Neural cell (in vitro differentiated cells): ENCODE results near the gene LZIC. TPM values are rescaled to one million over a fixed set of nuclear protein-coding genes. Genes with fewer than 3 reads are reported as not detected.

Experiments used
- H2AFZ ChIP-seq: fragments of 200-600, 300-800 bp; sonication (generic), shearing (Covaris generic); 2 replicates; pipeline ENCODE4 v1.6.0; 2014; ENCODE audit warnings: low read depth, mild to moderate bottlenecking, antibody characterized with exemption, low read length, moderate library complexity
- H3F3A ChIP-seq: fragments of 200-600 bp; shearing (Covaris generic); 2 replicates; pipeline ENCODE4 v1.6.1; 2016; ENCODE audit warnings: mild to moderate bottlenecking, moderate library complexity, mixed read lengths, antibody characterized with exemption, low read length; ENCODE audit not compliant: insufficient read depth, poor library complexity, severe bottlenecking
- H3K27ac ChIP-seq: fragments of 200-600, 300-800 bp; sonication (generic), shearing (Covaris generic); 2 replicates; pipeline ENCODE4 v1.5.1; 2014; ENCODE audit warnings: mild to moderate bottlenecking, low read length, moderate library complexity
- H3K27me3 ChIP-seq: fragments of 300-800, 200-600 bp; sonication (generic), shearing (Covaris generic); 2 replicates; pipeline ENCODE4 v1.6.0; 2014; ENCODE audit warnings: mild to moderate bottlenecking, low read depth, low read length, moderate library complexity; ENCODE audit not compliant: insufficient read depth
- H3K36me3 ChIP-seq: fragments of 300-800, 200-600 bp; sonication (generic), shearing (Covaris generic); 2 replicates; pipeline ENCODE4 v1.5.1; 2014; ENCODE audit warnings: mild to moderate bottlenecking, antibody characterized with exemption, low read length, moderate library complexity; ENCODE audit not compliant: insufficient read depth
- H3K4me2 ChIP-seq: fragments of 300-800, 200-600 bp; sonication (generic), shearing (Covaris generic); 2 replicates; pipeline ENCODE4 v1.6.0; 2014; ENCODE audit warnings: mild to moderate bottlenecking, low read length
- H3K4me3 ChIP-seq: fragments of 300-800, 200-600 bp; sonication (generic), shearing (Covaris generic); 2 replicates; pipeline ENCODE4 v1.5.1; 2014; ENCODE audit warnings: mild to moderate bottlenecking, low read length, moderate library complexity
- H3K79me2 ChIP-seq: fragments of 200-600 bp; shearing (Covaris generic); replicated peaks from 2 replicates; pipeline ENCODE4 v1.6.0; 2014; ENCODE audit warnings: mild to moderate bottlenecking, low read length, moderate library complexity; ENCODE audit not compliant: insufficient read depth
- H3K9ac ChIP-seq: fragments of 300-800, 200-600 bp; sonication (generic), shearing (Covaris generic); 2 replicates; pipeline ENCODE4 v1.6.1; 2016; ENCODE audit warnings: mild to moderate bottlenecking, low read length, mixed read lengths
- H3K9me2 ChIP-seq: fragments of 200-600 bp; shearing (Covaris generic); 2 replicates; pipeline ENCODE4 v1.6.1; 2016; ENCODE audit warnings: mild to moderate bottlenecking, low read length, mixed read lengths; ENCODE audit not compliant: insufficient read depth
- H3K9me3 ChIP-seq: fragments of 200-600, 300-800 bp; sonication (generic), shearing (Covaris generic); 2 replicates; pipeline ENCODE4 v1.6.1; 2016; ENCODE audit warnings: mild to moderate bottlenecking, mixed run types, low read length, moderate library complexity, mixed read lengths
- H4K20me1 ChIP-seq: fragments of 200-600 bp; shearing (Covaris generic); 2 replicates; pipeline ENCODE4 v1.6.1; 2016; ENCODE audit warnings: mild to moderate bottlenecking, mixed run types; ENCODE audit not compliant: insufficient read depth
- EP300 ChIP-seq: fragments of 450-650 bp; conservative IDR thresholded peaks from 2 replicates; pipeline ENCODE4 v1.6.1; 2014; ENCODE audit warnings: antibody characterized with exemption, mild to moderate bottlenecking, moderate library complexity; ENCODE audit not compliant: poor library complexity, severe bottlenecking
- EZH2 ChIP-seq: fragments of 200-600, 300-800 bp; shearing (Covaris generic), sonication (generic); IDR thresholded peaks from 2 replicates; pipeline ENCODE4 v1.6.1; 2014; ENCODE audit warnings: antibody characterized with exemption, low read length, borderline replicate concordance, mild to moderate bottlenecking; ENCODE audit not compliant: insufficient read depth, poor library complexity, severe bottlenecking
- MXI1 ChIP-seq: fragments of 450-650 bp; conservative IDR thresholded peaks from 2 replicates; pipeline ENCODE4 v1.6.1; 2014; ENCODE audit warnings: antibody characterized with exemption, mild to moderate bottlenecking; ENCODE audit not compliant: poor library complexity, severe bottlenecking
- POLR2AphosphoS5 ChIP-seq: IDR thresholded peaks from 2 replicates; pipeline ENCODE4 v1.6.1; 2012
- RAD21 ChIP-seq: fragments of 450-650 bp; conservative IDR thresholded peaks from 2 replicates; pipeline ENCODE4 v1.6.1; 2014; ENCODE audit warnings: antibody characterized with exemption, mild to moderate bottlenecking, moderate library complexity
- SMC3 ChIP-seq: fragments of 450-650 bp; conservative IDR thresholded peaks from 2 replicates; pipeline ENCODE4 v1.6.1; 2014; ENCODE audit warnings: antibody characterized with exemption, mild to moderate bottlenecking, moderate library complexity; ENCODE audit not compliant: poor library complexity
- TAF1 ChIP-seq: IDR thresholded peaks from 2 replicates; pipeline ENCODE4 v1.6.1; 2012; ENCODE audit warnings: low read depth
- polyA plus RNA-seq: library from polyadenylated mRNA; depleted of rRNA; stranded (reverse); fragments of >200 nt; gene quantifications from 2 replicates; pipeline ENCODE4 v1.2.3, GENCODE V29; 2014
- TF ChIP-seq, protein P1 (sequence below): fragments of 450-650 bp; IDR thresholded peaks from 2 replicates; pipeline ENCODE4 v1.5.1; 2014; ENCODE audit warnings: antibody characterized with exemption, mild to moderate bottlenecking, moderate library complexity; ENCODE audit not compliant: poor library complexity, severe bottlenecking
- TF ChIP-seq, protein P2 (sequence below): IDR thresholded peaks from 2 replicates; pipeline ENCODE4 v1.6.1; 2012; ENCODE audit warnings: borderline replicate concordance

The LZIC gene
- polyA plus RNA-seq, 1 donor from 2014 or later = 57.2 TPM

DNA sequence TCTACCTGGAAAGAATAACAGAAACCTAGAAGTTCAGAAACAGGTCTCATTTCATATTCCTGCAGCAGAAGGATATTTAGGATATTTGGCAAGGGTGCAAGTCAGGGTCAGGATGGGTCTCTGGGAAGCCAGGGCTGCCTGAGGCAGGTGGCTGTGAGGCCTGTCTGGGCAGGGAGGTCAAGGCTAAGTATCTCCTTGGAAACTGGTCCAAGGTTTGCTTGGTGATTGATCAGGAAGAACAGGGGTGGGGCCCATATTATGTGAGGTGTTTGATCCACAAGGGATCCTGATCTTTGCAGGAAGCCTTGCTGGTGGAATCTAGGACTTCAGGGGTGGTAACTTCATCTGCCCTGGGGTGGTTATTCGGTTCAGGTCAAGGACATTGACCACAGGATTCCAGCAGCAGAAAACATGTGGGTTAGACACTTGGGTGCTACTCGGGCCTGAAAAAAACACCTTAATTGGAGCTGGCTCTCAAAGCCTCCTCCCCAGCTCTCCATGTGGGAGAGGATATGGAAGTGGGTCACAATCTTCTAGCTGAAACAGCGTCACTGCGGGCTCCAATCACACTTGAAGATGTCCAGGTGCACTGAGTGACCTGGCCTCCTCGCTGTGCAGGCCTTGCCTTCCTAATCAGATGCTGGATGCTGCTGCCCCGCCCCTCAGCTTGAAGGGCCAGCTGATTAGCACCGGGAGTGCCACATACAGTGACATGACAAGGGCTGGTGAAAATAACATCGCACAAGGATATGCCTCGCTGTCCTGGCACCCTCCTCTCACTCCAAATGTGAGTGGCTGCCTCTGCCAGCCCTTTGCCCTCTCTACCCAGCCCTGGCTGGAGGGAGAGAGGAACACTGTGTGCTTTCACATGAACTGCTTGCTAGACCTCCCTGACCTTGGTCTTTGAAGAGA, 41.8 kb downstream of the LZIC start:
- TF ChIP-seq TAF1 = no peak
- H3K9ac ChIP-seq = no peak overlapping the region
- no peaks in the 10 kb centered on the region for H3K27me3 ChIP-seq
- no peaks in the 10 kb centered on the region for H3K9me2 ChIP-seq
- H3K4me2 ChIP-seq = no peak overlapping the region
- no peaks in the 10 kb centered on the region for H3K9me3 ChIP-seq
- H3F3A ChIP-seq = no peaks in the 10 kb centered on the region
- H3K27ac ChIP-seq = no peak overlapping the region
- peaks cover 11% of the 10 kb centered on the region for H3K79me2 ChIP-seq
- no peaks in the 10 kb centered on the region for H3K36me3 ChIP-seq
- H4K20me1 ChIP-seq = no peaks in the 10 kb centered on the region
- H2AFZ ChIP-seq = no peak overlapping the region
- H3K4me3 ChIP-seq = no peak overlapping the region

DNA sequence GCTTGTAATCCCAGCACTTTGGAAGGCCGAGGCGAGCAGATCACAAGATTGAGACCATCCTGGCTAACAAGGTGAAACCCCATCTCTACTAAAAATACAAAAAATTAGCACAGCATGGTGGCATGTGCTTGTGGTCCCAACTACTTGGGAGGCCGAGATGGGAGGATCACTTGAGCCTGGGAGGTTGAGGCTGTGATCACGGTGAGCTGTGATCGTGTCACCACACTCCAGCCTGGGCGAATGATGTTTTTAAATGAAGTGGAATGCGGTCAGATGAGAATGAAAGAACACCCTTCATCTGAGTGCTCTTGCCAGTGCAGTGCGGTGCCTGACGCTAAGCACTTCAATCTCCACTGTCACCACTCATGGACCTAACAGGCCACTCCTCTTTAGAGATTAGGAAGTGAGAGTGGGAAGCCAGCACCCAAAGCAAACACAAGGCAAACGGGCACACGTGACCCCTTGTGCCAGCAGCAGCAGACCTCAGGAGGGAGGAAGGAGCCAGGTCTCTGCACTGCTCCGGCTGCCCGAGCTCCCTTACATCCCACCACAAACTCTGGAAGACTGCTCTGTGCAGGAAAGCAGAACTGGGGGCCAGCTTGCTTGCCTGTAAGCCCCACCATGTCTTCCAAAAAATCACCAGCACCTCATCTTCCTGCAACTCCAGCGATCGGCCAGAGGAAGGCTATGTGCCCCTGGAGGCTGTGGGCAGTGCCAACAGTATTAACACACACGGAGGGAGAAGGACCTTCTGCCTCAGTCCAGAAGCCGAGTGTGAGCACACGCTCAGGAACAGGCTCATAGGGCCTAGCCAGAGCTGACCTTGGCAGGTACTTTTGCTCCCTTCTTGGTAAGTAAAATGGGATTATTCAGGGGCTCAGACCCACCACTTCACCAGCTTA, 42.8 kb downstream of the LZIC start:
- Histone ChIP-seq H3K9me2 (no peaks in the 10 kb centered on the region), H3K27ac (no peak overlapping the region), H4K20me1 (no peaks in the 10 kb centered on the region), H3K9ac (no peak overlapping the region), H3K9me3 (no peaks in the 10 kb centered on the region), H3K36me3 (no peaks in the 10 kb centered on the region), H3K79me2 (peaks cover 7% of the 10 kb centered on the region), H3F3A (no peaks in the 10 kb centered on the region), H3K4me2 (no peak overlapping the region), H2AFZ (no peak overlapping the region), H3K27me3 (no peaks in the 10 kb centered on the region), H3K4me3 (no peak overlapping the region)
- TF ChIP-seq TAF1 = no peak
- TF ChIP-seq MXI1 = no peak
- no peak for TF ChIP-seq POLR2AphosphoS5
- TF ChIP-seq EZH2 = no peak
- TF ChIP-seq RAD21 = no peak
- TF ChIP-seq, protein P1, sequence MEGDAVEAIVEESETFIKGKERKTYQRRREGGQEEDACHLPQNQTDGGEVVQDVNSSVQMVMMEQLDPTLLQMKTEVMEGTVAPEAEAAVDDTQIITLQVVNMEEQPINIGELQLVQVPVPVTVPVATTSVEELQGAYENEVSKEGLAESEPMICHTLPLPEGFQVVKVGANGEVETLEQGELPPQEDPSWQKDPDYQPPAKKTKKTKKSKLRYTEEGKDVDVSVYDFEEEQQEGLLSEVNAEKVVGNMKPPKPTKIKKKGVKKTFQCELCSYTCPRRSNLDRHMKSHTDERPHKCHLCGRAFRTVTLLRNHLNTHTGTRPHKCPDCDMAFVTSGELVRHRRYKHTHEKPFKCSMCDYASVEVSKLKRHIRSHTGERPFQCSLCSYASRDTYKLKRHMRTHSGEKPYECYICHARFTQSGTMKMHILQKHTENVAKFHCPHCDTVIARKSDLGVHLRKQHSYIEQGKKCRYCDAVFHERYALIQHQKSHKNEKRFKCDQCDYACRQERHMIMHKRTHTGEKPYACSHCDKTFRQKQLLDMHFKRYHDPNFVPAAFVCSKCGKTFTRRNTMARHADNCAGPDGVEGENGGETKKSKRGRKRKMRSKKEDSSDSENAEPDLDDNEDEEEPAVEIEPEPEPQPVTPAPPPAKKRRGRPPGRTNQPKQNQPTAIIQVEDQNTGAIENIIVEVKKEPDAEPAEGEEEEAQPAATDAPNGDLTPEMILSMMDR = no peak
- no peak for TF ChIP-seq EP300
- TF ChIP-seq, protein P2, sequence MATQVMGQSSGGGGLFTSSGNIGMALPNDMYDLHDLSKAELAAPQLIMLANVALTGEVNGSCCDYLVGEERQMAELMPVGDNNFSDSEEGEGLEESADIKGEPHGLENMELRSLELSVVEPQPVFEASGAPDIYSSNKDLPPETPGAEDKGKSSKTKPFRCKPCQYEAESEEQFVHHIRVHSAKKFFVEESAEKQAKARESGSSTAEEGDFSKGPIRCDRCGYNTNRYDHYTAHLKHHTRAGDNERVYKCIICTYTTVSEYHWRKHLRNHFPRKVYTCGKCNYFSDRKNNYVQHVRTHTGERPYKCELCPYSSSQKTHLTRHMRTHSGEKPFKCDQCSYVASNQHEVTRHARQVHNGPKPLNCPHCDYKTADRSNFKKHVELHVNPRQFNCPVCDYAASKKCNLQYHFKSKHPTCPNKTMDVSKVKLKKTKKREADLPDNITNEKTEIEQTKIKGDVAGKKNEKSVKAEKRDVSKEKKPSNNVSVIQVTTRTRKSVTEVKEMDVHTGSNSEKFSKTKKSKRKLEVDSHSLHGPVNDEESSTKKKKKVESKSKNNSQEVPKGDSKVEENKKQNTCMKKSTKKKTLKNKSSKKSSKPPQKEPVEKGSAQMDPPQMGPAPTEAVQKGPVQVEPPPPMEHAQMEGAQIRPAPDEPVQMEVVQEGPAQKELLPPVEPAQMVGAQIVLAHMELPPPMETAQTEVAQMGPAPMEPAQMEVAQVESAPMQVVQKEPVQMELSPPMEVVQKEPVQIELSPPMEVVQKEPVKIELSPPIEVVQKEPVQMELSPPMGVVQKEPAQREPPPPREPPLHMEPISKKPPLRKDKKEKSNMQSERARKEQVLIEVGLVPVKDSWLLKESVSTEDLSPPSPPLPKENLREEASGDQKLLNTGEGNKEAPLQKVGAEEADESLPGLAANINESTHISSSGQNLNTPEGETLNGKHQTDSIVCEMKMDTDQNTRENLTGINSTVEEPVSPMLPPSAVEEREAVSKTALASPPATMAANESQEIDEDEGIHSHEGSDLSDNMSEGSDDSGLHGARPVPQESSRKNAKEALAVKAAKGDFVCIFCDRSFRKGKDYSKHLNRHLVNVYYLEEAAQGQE = no peak
- no peak for TF ChIP-seq SMC3
